ENCODE results near the gene SOBP.

- TF ChIP-seq EZH2 (IDR thresholded peaks at IDR 0.05; ENCODE audit: low read length, missing control alignments), result no peak
- TF ChIP-seq, protein P1, sequence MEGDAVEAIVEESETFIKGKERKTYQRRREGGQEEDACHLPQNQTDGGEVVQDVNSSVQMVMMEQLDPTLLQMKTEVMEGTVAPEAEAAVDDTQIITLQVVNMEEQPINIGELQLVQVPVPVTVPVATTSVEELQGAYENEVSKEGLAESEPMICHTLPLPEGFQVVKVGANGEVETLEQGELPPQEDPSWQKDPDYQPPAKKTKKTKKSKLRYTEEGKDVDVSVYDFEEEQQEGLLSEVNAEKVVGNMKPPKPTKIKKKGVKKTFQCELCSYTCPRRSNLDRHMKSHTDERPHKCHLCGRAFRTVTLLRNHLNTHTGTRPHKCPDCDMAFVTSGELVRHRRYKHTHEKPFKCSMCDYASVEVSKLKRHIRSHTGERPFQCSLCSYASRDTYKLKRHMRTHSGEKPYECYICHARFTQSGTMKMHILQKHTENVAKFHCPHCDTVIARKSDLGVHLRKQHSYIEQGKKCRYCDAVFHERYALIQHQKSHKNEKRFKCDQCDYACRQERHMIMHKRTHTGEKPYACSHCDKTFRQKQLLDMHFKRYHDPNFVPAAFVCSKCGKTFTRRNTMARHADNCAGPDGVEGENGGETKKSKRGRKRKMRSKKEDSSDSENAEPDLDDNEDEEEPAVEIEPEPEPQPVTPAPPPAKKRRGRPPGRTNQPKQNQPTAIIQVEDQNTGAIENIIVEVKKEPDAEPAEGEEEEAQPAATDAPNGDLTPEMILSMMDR (conservative IDR thresholded peaks at IDR 0.05 in 1 of 2, IDR thresholded peaks at IDR 0.05 in 1 of 2; ENCODE audit: low read depth in 1 of 2, low read length in 2 of 2), result no peak
Measured at GRCh38 chr6:107536180-107536961, 46.5 kb downstream of the SOBP start.
